Neural progenitor cell (in vitro differentiated cells): ENCODE measurements around the gene LRRC25. TPM values are rescaled to one million over a fixed set of nuclear protein-coding genes. Genes with fewer than 3 reads are reported as not detected.

Experiments used
- DNase-seq: peaks from one replicate; pipeline ENCODE4 v3.0.0-alpha.2; 2016; ENCODE audit warnings: low spot score
- H2AFZ ChIP-seq: fragments of 200-600 bp; sonication (generic); replicated peaks from 2 replicates; pipeline ENCODE4 v1.6.1; 2016; ENCODE audit warnings: antibody characterized with exemption
- H3F3A ChIP-seq: fragments of 200-600 bp; sonication (generic); 2 replicates; pipeline ENCODE4 v1.6.1; 2016; ENCODE audit warnings: antibody characterized with exemption, low read depth
- H3K27ac ChIP-seq: fragments of 200-600 bp; sonication (generic); 2 replicates; pipeline ENCODE4 v1.5.1; 2016; ENCODE audit warnings: mild to moderate bottlenecking
- H3K27me3 ChIP-seq: fragments of 200-600 bp; sonication (generic); 2 replicates; pipeline ENCODE4 v1.6.1; 2016; ENCODE audit warnings: mild to moderate bottlenecking, moderate library complexity
- H3K36me3 ChIP-seq: fragments of 200-600 bp; sonication (generic); 2 replicates; pipeline ENCODE4 v1.5.1; 2016
- H3K4me1 ChIP-seq: fragments of 200-600 bp; sonication (generic); 2 replicates; pipeline ENCODE4 v1.6.1; 2016; ENCODE audit warnings: mixed run types
- H3K4me2 ChIP-seq: fragments of 200-600 bp; sonication (generic); 2 replicates; pipeline ENCODE4 v1.6.1; 2016
- H3K4me3 ChIP-seq: fragments of 200-600 bp; sonication (generic); 2 replicates; pipeline ENCODE4 v1.5.1; 2016
- H3K79me2 ChIP-seq: fragments of 200-600 bp; sonication (generic); 2 replicates; pipeline ENCODE4 v1.6.1; 2016; ENCODE audit warnings: low read depth
- H3K9ac ChIP-seq: fragments of 200-600 bp; sonication (generic); 2 replicates; pipeline ENCODE4 v1.6.1; 2016
- H3K9me3 ChIP-seq: fragments of 200-600 bp; sonication (generic); 2 replicates; pipeline ENCODE4 v1.5.1; 2016; ENCODE audit warnings: low read depth
- H4K20me1 ChIP-seq: fragments of 200-600 bp; sonication (generic); 2 replicates; pipeline ENCODE4 v1.6.1; 2016; ENCODE audit warnings: low read depth
- H3K27ac Mint-ChIP-seq: 3 replicates; pipeline ENCODE4 v1.8.0; 2021; ENCODE audit warnings: mixed read lengths
- H3K27me3 Mint-ChIP-seq: 2 replicates; pipeline ENCODE4 v1.8.0; 2022; ENCODE audit warnings: low read depth, mild to moderate bottlenecking, inconsistent platforms, moderate library complexity, mixed read lengths; ENCODE audit not compliant: insufficient read depth
- H3K36me3 Mint-ChIP-seq: 3 replicates; pipeline ENCODE4 v1.8.0; 2021; ENCODE audit warnings: mixed read lengths
- H3K4me1 Mint-ChIP-seq: 3 replicates; pipeline ENCODE4 v1.8.0; 2021; ENCODE audit warnings: mixed read lengths
- H3K4me3 Mint-ChIP-seq: 3 replicates; pipeline ENCODE4 v1.8.0; 2021; ENCODE audit warnings: mild to moderate bottlenecking, moderate library complexity, mixed read lengths
- H3K9me3 Mint-ChIP-seq: 3 replicates; pipeline ENCODE4 v1.8.0; 2020; ENCODE audit warnings: mixed read lengths
- EZH2 ChIP-seq: fragments of 200-600 bp; sonication (generic); IDR thresholded peaks from 2 replicates; pipeline ENCODE4 v1.6.1; 2017; ENCODE audit warnings: antibody characterized with exemption, mild to moderate bottlenecking, moderate library complexity
- EZH2phosphoT487 ChIP-seq: fragments of 200-600 bp; sonication (generic); IDR thresholded peaks from 2 replicates; pipeline ENCODE4 v1.6.1; 2017; ENCODE audit warnings: antibody characterized with exemption
- total RNA-seq: library from RNA; depleted of rRNA; stranded (reverse); fragments of >200 nt; gene quantifications from 2 replicates; pipeline ENCODE4 v1.2.3, GENCODE V29; 2015; ENCODE audit warnings: low replicate concordance
- TF ChIP-seq, protein P1 (sequence below): fragments of 200-600 bp; sonication (generic); IDR thresholded peaks from 2 replicates; pipeline ENCODE4 v1.5.1; 2017; ENCODE audit warnings: antibody characterized with exemption, mild to moderate bottlenecking

LRRC25 gene
- total RNA-seq, 1 donor from 2014 or later, result not detected

DNA sequence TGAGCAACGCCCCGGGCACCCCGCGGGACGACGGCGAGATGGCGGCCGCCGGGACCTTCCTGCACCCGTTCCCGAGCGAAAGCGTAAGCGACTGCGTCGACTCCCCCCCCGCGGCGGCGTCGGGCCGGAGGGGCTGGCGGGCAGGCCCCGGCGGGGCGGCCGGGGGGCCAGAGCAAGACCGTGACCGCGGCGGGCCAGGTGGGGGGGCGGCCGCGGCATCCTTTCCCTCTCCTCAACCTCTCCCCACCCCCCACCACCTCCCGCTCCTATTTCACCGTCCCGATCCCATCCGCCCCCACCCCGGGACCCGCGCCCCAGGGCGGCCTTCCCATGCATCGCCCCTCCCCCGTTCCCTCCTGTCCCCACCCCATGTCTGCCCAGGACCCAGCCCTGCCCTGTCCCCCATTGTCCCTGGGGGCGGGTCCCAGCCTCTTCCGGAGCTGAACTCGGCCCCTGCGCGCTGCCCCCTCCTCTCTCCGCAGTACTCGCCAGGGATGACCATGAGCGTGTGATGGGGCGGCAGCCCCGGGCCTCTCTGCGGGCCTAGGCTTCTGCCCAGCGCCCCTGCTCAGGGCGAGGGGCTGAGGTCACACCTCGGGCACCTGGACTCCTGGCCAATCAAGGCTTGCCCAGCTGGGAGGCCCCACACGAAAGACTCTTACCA, 36.4 kb upstream of the LRRC25 start:
- Histone ChIP-seq H3F3A (peaks cover 77% of the 10 kb centered on the region), H3K79me2 (peaks cover 6% of the 10 kb centered on the region), H3K9me3 (no peaks in the 10 kb centered on the region), H3K4me2 (peak overlapping the region; percentile 79), H3K9ac (no peak overlapping the region), H3K27me3 (no peaks in the 10 kb centered on the region), H3K36me3 (no peaks in the 10 kb centered on the region), H3K4me3 (peak overlapping the region; percentile 43), H2AFZ (no peak overlapping the region), H3K27ac (no peak overlapping the region), H3K4me1 (peaks cover 47% of the 10 kb centered on the region), H4K20me1 (peaks cover 33% of the 10 kb centered on the region)
- Mint-ChIP-seq H3K4me3 (peak overlapping the region; percentile 76), H3K4me1 (peaks cover 38% of the 10 kb centered on the region), H3K9me3 (no peaks in the 10 kb centered on the region), H3K27ac (no peak overlapping the region), H3K36me3 (peaks cover 3% of the 10 kb centered on the region), H3K27me3 (peaks cover 12% of the 10 kb centered on the region)
- TF ChIP-seq EZH2 (no peak), EZH2phosphoT487 (no peak)
- TF ChIP-seq, protein P1, sequence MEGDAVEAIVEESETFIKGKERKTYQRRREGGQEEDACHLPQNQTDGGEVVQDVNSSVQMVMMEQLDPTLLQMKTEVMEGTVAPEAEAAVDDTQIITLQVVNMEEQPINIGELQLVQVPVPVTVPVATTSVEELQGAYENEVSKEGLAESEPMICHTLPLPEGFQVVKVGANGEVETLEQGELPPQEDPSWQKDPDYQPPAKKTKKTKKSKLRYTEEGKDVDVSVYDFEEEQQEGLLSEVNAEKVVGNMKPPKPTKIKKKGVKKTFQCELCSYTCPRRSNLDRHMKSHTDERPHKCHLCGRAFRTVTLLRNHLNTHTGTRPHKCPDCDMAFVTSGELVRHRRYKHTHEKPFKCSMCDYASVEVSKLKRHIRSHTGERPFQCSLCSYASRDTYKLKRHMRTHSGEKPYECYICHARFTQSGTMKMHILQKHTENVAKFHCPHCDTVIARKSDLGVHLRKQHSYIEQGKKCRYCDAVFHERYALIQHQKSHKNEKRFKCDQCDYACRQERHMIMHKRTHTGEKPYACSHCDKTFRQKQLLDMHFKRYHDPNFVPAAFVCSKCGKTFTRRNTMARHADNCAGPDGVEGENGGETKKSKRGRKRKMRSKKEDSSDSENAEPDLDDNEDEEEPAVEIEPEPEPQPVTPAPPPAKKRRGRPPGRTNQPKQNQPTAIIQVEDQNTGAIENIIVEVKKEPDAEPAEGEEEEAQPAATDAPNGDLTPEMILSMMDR, result no peak
- peak; percentile 70 for DNase-seq

DNA sequence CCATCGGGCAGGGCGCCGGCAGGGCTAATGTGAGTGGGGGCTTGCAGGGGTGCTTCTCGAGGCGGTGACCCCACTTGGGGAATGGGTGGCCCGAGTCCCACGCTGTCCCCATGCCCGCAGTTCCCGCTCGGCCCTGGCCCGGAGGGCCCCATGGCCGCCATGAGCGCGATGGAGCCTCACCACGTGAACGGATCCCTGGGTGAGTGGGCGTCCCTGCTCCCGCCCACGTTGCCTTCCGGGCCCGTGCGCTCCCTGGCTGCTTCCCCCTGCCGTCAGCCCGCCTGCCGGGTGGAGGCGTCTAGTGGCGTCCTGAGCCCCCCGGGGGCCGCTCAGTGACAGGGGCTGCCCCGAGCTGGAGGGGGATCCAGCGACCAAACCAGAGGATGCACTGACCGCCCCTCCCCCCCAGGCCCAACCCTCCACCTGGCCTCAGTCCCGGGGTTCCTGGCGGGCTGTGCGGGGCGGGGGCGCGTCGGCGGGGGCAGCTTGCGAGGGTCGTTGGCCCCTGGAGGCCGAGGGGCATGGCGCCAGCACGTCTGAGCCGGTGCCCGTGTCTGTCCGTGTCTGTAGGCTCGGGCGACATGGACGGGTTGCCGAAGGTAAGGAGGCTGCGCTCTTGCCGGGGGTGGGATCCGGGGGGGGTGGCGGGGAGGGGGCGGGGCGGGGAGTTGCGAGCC, 35.7 kb upstream of the LRRC25 start:
- Histone ChIP-seq H3K4me3 (peak overlapping the region; percentile 43), H2AFZ (no peak overlapping the region), H3K9ac (no peak overlapping the region), H3K4me1 (peaks cover 46% of the 10 kb centered on the region), H3K27ac (no peak overlapping the region), H3K9me3 (no peaks in the 10 kb centered on the region), H3K36me3 (no peaks in the 10 kb centered on the region), H3K79me2 (peaks cover 6% of the 10 kb centered on the region), H4K20me1 (peaks cover 39% of the 10 kb centered on the region), H3K27me3 (no peaks in the 10 kb centered on the region), H3K4me2 (peak overlapping the region; percentile 79), H3F3A (peaks cover 77% of the 10 kb centered on the region)
- Mint-ChIP-seq H3K36me3 (peaks cover 3% of the 10 kb centered on the region), H3K4me1 (peaks cover 33% of the 10 kb centered on the region), H3K27me3 (peaks cover 12% of the 10 kb centered on the region), H3K27ac (no peak overlapping the region), H3K4me3 (peak overlapping the region; percentile 67), H3K9me3 (no peaks in the 10 kb centered on the region)
- DNase-seq, result peak; percentile 50
- TF ChIP-seq EZH2 (no peak), EZH2phosphoT487 (no peak)
- TF ChIP-seq, protein P1, result no peak

DNA sequence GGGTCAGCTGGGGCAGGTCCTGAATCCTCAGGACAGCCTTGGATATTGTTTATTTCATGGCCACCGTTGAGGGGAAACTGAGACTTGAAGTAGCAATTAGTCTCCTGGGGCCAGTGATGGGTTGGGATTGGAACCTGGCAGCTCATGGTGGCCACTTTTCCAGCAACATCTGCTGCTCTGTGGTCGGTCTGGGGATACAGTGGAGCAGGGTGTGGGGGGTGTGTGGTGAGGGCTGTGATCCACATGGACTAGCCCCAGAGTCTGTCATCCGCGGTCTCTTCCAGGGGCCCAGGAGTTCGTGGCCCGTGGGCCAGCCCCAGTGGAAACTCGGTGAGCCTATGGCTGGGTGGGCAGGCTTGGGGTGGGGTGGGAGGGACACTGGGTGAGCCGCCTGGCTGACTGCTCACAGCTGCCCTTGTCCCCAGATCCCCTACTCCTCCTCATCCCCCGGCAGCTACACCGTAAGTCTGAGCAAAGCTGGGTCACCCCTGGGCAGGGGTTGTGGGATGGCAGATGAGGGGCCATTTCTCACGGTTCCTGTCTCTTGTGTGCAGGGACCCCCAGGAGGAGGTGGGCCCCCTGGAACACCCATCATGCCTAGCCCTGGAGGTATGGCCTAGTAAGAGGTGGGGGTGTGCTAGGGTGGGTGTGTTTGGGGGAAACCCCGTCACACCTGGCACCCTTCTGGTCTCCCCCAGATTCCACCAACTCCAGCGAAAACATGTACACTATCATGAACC, 35.0 kb upstream of the LRRC25 start:
- no peaks in the 10 kb centered on the region for H3K27me3 ChIP-seq
- H3K9ac ChIP-seq, result no peak overlapping the region
- TF ChIP-seq EZH2 (no peak), EZH2phosphoT487 (no peak)
- TF ChIP-seq, protein P1, result no peak
- peak overlapping the region; percentile 67 for H3K4me3 Mint-ChIP-seq
- H3K4me3 ChIP-seq, result no peak overlapping the region
- H3K79me2 ChIP-seq, result peaks cover 6% of the 10 kb centered on the region
- peaks cover 40% of the 10 kb centered on the region for H4K20me1 ChIP-seq
- peaks cover 46% of the 10 kb centered on the region for H3K4me1 ChIP-seq
- H3K4me1 Mint-ChIP-seq, result peaks cover 34% of the 10 kb centered on the region
- H3K9me3 ChIP-seq, result no peaks in the 10 kb centered on the region
- H3K36me3 ChIP-seq, result no peaks in the 10 kb centered on the region
- DNase-seq, result no peak
- H3K27me3 Mint-ChIP-seq, result peaks cover 12% of the 10 kb centered on the region
- no peak overlapping the region for H3K27ac ChIP-seq
- H3K9me3 Mint-ChIP-seq, result no peaks in the 10 kb centered on the region
- peak overlapping the region; percentile 79 for H3K4me2 ChIP-seq
- peaks cover 71% of the 10 kb centered on the region for H3F3A ChIP-seq
- no peak overlapping the region for H2AFZ ChIP-seq
- no peak overlapping the region for H3K27ac Mint-ChIP-seq
- H3K36me3 Mint-ChIP-seq, result peaks cover 3% of the 10 kb centered on the region
